HTERT RPE-1 (cell line): ENCODE measurements around the gene ZNF549.

Experiments used
- in situ Hi-C: fragments of 300-500 bp; cut with MboI; formaldehyde crosslinking; loops from 4 replicates; pipeline ENCODE4 v1.14.3; 2020; ENCODE audit warnings: low sequenced_read_pairs

ZNF549 gene

GRCh38 chr19:57566396-57567265 lies 39.5 kb downstream of the ZNF549 start:
- in situ Hi-C loops = no loop called here

GRCh38 chr19:57570707-57571106 lies 43.6 kb downstream of the ZNF549 start:
- in situ Hi-C loops = no loop called here

DNA sequence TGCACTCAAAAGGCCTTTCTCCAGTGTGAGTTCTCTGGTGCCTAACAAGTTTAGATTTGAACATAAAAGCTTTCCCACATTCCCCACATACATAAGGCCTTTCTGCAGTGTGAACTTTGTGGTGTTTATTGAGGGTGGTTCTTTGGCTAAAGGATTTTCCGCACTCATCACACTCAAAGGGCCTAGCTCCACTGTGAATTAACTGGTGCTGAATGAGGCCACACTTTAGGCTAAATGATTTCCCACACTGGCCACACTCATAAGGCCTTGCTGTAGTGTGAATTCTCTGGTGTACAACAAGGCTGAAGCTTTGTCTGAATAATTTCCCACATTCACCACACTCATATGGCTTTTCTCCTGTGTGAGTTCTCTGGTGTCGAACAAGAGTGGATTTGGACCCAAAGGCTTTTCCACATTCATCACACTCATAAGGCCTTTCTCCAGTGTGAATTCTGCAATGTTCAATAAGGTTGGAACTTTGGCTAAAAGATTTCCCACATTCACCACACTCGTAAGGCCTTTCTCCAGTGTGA lies 45.3 kb downstream of the ZNF549 start:
- in situ Hi-C loops = no loop called here

DNA sequence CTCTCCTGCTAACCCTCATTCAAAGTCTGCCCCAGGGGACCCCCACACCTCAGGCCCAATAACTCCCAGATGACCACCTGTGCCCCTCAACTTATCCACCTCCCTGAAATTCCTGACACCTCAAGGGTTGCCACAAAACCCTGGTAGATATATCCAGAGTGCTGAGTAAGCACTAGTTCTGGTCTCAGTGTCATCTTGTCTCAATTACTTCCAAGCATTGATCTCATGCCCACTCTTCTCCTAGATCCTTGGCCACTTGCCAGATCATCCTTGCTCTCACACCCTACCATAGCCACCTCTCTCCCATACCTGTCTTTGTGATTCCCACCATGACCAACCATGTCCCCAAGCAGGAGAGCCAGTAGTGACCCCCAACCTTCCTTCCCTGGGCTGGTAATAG lies 49.5 kb downstream of the ZNF549 start:
- in situ Hi-C loops = no loop called here

DNA sequence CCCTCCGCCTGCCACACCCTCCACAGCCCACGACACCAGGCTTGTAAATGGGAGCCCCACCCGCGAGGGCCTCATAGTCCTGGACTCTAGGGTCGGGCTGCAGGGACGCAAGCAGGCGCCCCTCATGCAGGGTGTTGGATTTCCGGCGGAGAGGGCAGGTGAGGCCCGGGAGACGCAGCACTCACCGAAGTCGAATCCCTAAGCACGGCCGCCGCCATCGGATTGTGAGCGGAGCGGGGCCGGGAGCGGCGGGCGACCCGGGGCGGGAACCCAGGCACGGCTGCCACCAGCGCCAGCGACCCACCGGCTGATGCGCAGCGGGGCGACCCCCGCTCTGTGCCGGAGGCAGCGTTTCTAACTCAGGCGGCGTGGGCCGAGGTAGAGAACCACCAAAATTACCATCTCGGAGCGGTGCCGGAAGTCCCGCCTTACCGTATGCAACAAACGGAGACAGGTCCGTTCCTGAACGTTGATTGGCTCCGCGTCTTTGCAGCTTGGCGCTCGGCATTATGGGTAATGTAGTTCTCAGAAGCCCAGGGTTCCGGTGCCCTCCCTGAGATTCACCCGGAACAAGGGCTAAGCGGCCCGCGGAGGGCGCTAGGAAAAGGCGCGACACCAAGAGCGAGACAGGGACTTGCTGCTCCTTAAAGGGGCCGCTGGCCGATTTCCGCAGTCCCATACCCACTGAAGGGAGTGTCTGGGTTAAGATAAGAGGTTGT lies 51.5 kb downstream of the ZNF549 start, which contains the start of gene ZNF416:
ZNF416 (minus strand) TSS at position 425 of the 719 bp plus-strand sequence; CDS start at position 218, 207 bp downstream.
- in situ Hi-C loops = no loop called here

- in situ Hi-C loops = no loop called here
Measured at GRCh38 chr19:57583104-57583520, 56.0 kb downstream of the ZNF549 start.

GRCh38 chr19:57583521-57584416 lies 56.6 kb downstream of the ZNF549 start, which contains the start of gene ZIK1:
TSS of gene ZIK1 (plus strand) at chr19:57584145. CDS start at chr19:57584357, 212 bp downstream.
- in situ Hi-C loops = no loop called here

GRCh38 chr19:57587529-57587928 lies 60.4 kb downstream of the ZNF549 start:
- in situ Hi-C loops = no loop called here

GRCh38 chr19:57599377-57599760 lies 72.2 kb downstream of the ZNF549 start:
- in situ Hi-C loops = no loop called here

DNA sequence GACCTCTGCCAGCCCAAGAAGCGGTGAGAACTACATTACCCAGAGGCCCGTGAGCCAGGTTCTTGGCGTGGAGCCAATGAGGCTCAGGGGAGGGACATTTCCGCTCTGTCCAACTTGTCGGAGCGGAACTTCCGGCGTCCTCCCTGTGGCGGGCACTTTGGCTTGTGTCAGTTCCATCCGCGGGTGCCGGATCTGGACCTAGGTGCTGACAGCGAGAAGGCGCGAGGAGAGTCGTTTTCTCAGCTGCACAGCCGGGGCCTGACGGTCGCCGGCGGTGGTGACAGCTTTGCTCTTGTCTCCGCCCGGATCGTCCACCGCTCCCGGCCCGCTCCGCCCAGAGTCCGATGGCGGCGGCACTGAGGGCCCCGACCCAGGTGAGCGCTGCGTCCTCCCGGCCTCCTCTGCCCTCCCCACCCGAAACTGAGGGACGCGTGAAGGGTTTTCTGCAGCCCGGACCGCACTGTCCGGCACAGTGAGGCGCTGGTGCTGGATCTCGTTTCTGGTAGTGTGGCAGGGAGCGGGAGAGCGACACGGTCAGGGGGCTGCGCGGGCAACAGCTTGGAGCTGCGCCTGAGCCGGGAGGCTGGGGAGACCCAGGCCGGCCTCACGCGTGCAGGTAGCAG lies 72.7 kb downstream of the ZNF549 start, which contains the start of gene ZNF530:
ZNF530 (plus strand) TSS at position 125 of the 623 bp plus-strand sequence. CDS start 4,461 bp downstream, outside the sequence.
- in situ Hi-C loops = no loop called here

- in situ Hi-C loops = no loop called here
Measured at GRCh38 chr19:57606931-57607330, 79.8 kb downstream of the ZNF549 start.
